HCT116 (cell line): ENCODE data around the gene TPSD1.
"Not testable (repeated sequence)": the region's sequence is repeated elsewhere in the genome, so short reads cannot be mapped to it uniquely, and the experiment has no call there.

ENCODE experiments used
- CEBPB ChIP-seq: IDR thresholded peaks from 2 replicates; pipeline ENCODE4 v1.6.1; 2012; ENCODE audit warnings: low read depth
- CTCF ChIP-seq, 3 experiments: fragments of 200-600 bp in 1 of 3; sonication (generic) in 1 of 3; IDR thresholded peaks in 2 of 3; conservative IDR thresholded peaks in 1 of 3; 2 replicates each; pipeline ENCODE4 v1.5.1; 2012 to 2017; ENCODE audit warnings: low read depth in 2 of 3, low read length in 2 of 3, antibody characterized with exemption in 1 of 3, borderline replicate concordance in 1 of 3, control low read depth in 1 of 3, mild to moderate bottlenecking in 1 of 3, mixed read lengths in 1 of 3, mixed run types in 1 of 3, moderate library complexity in 1 of 3; ENCODE audit not compliant: insufficient read depth in 1 of 3
- EZH2 ChIP-seq: fragments of 200-600 bp; sonication (generic); IDR thresholded peaks from 2 replicates; pipeline ENCODE4 v1.6.1; 2017; ENCODE audit warnings: antibody characterized with exemption, mixed run types
- EZH2phosphoT487 ChIP-seq: fragments of 200-600 bp; IDR thresholded peaks from 2 replicates; pipeline ENCODE4 v1.6.1; 2018; ENCODE audit warnings: antibody characterized with exemption, borderline replicate concordance
- POLR2A ChIP-seq: IDR thresholded peaks from 2 replicates; pipeline ENCODE4 v1.7.0; 2011; ENCODE audit warnings: borderline replicate concordance; ENCODE audit not compliant: insufficient read depth, insufficient read length; ENCODE audit errors: extremely low read depth
- POLR2AphosphoS5 ChIP-seq: IDR thresholded peaks from 2 replicates; pipeline ENCODE4 v1.6.1; 2011; ENCODE audit warnings: mild to moderate bottlenecking, low read depth, low read length, moderate library complexity
- RAD21 ChIP-seq: IDR thresholded peaks from 2 replicates; pipeline ENCODE4 v1.6.1; 2012; ENCODE audit warnings: low read depth, mild to moderate bottlenecking
- SP1 ChIP-seq: IDR thresholded peaks from 2 replicates; pipeline ENCODE4 v1.6.1; 2012; ENCODE audit warnings: low read depth
- SRF ChIP-seq: IDR thresholded peaks from 2 replicates; pipeline ENCODE4 v1.6.1; 2012; ENCODE audit warnings: low read depth
- YY1 ChIP-seq: IDR thresholded peaks from 2 replicates; pipeline ENCODE4 v1.6.1; 2011; ENCODE audit warnings: low read length, low read depth, moderate library complexity, mild to moderate bottlenecking; ENCODE audit not compliant: insufficient replicate concordance; ENCODE audit errors: extremely low read depth
- ZBTB33 ChIP-seq: IDR thresholded peaks from 2 replicates; pipeline ENCODE4 v1.6.1; 2011; ENCODE audit warnings: mild to moderate bottlenecking, low read length, moderate library complexity; ENCODE audit not compliant: insufficient replicate concordance; ENCODE audit errors: extremely low read depth
- TF ChIP-seq, protein P1 (sequence below): IDR thresholded peaks from 2 replicates; pipeline ENCODE4 v1.6.1; 2012
- TF ChIP-seq, protein P2 (sequence below): IDR thresholded peaks from 2 replicates; pipeline ENCODE4 v1.6.1; 2012; ENCODE audit warnings: low read depth

GRCh38 chr16:1225728-1226311, 30.0 kb upstream of the TPSD1 start:
- not testable (repeated sequence) for TF ChIP-seq CTCF (IDR thresholded peaks at IDR 0.05 in 2 of 3, conservative IDR thresholded peaks at IDR 0.05 in 1 of 3; ENCODE audit: borderline replicate concordance in 1 of 3, insufficient read depth in 1 of 3, low read depth in 2 of 3, low read length in 2 of 3); YY1; POLR2A; POLR2AphosphoS5; SRF; EZH2phosphoT487; CEBPB; SP1; RAD21; EZH2; ZBTB33
- TF ChIP-seq, protein P1, sequence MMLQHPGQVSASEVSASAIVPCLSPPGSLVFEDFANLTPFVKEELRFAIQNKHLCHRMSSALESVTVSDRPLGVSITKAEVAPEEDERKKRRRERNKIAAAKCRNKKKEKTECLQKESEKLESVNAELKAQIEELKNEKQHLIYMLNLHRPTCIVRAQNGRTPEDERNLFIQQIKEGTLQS = not testable (repeated sequence)
- TF ChIP-seq, protein P2, sequence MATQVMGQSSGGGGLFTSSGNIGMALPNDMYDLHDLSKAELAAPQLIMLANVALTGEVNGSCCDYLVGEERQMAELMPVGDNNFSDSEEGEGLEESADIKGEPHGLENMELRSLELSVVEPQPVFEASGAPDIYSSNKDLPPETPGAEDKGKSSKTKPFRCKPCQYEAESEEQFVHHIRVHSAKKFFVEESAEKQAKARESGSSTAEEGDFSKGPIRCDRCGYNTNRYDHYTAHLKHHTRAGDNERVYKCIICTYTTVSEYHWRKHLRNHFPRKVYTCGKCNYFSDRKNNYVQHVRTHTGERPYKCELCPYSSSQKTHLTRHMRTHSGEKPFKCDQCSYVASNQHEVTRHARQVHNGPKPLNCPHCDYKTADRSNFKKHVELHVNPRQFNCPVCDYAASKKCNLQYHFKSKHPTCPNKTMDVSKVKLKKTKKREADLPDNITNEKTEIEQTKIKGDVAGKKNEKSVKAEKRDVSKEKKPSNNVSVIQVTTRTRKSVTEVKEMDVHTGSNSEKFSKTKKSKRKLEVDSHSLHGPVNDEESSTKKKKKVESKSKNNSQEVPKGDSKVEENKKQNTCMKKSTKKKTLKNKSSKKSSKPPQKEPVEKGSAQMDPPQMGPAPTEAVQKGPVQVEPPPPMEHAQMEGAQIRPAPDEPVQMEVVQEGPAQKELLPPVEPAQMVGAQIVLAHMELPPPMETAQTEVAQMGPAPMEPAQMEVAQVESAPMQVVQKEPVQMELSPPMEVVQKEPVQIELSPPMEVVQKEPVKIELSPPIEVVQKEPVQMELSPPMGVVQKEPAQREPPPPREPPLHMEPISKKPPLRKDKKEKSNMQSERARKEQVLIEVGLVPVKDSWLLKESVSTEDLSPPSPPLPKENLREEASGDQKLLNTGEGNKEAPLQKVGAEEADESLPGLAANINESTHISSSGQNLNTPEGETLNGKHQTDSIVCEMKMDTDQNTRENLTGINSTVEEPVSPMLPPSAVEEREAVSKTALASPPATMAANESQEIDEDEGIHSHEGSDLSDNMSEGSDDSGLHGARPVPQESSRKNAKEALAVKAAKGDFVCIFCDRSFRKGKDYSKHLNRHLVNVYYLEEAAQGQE = not testable (repeated sequence)
